B cell (primary cell): Measurements from ENCODE around the gene HOMER2. TPM values are rescaled to one million over a fixed set of nuclear protein-coding genes. Genes with fewer than 3 reads are reported as not detected.

Source experiments
- ATAC-seq: fragments of 200-7000 bp; cut with Tn5 transposase; one replicate; pipeline ENCODE4 v1.10.0; 2021; ENCODE audit warnings: low read depth, mild to moderate bottlenecking, moderate number of reproducible peaks, moderate library complexity
- CTCF ChIA-PET: fragments of 350-600 bp; sonication (Branson Sonifier 250); formaldehyde crosslinking; loops from one replicate; lab custom pipeline; 2021; ENCODE audit warnings: antibody characterized with exemption, inconsistent platforms; lab: Charles Lee
- POLR2A ChIA-PET: fragments of 350-600 bp; sonication (Branson Sonifier 250); formaldehyde crosslinking; loops from one replicate; lab custom pipeline; 2021; ENCODE audit warnings: antibody characterized with exemption; lab: Charles Lee
- DNase-seq: peaks from one replicate; pipeline ENCODE4 v3.0.0; 2013
- H2AFZ ChIP-seq: 2 replicates; pipeline ENCODE4 v1.6.1; 2012; ENCODE audit warnings: mild to moderate bottlenecking, low read depth, low read length; ENCODE audit not compliant: insufficient read depth, poor library complexity, severe bottlenecking
- H3K27ac ChIP-seq, 2 donors: 1 replicate in 1 of 2; 2 replicates in 1 of 2; pipeline ENCODE4 v1.5.1; 2012 to 2013; ENCODE audit warnings: low read length in 2 of 2, mild to moderate bottlenecking in 2 of 2, moderate library complexity in 1 of 2
- H3K27me3 ChIP-seq, 4 experiments: fragments of 200-600 bp in 1 of 4; sonication (generic) in 1 of 4; replicated peaks in 1 of 4; 1 replicate in 2 of 4; 2 replicates in 2 of 4; pipeline versions ENCODE4 v1.6.1 to v1.7.0; 2013 to 2016; ENCODE audit warnings: low read length in 3 of 4, mild to moderate bottlenecking in 2 of 4, mixed read lengths in 1 of 4, moderate library complexity in 1 of 4; ENCODE audit not compliant: insufficient read depth in 4 of 4, control insufficient read depth in 3 of 4; ENCODE audit errors: control extremely low read depth in 1 of 4
- H3K36me3 ChIP-seq, 2 experiments: replicated peaks in 1 of 2; 1 replicate in 1 of 2; 2 replicates in 1 of 2; pipeline versions ENCODE4 v1.6.1 to v1.7.1; 2013; ENCODE audit warnings: low read length in 1 of 2; ENCODE audit not compliant: insufficient read depth in 2 of 2, control insufficient read depth in 1 of 2; ENCODE audit errors: control extremely low read depth in 1 of 2, extremely low read depth in 1 of 2
- H3K4me1 ChIP-seq, 2 donors: fragments of 200-600 bp in 1 of 2; sonication (generic) in 1 of 2; 1 replicate in 1 of 2; 2 replicates in 1 of 2; pipeline versions ENCODE4 v1.5.1 to v1.6.1; 2013 to 2017; ENCODE audit warnings: low read length in 2 of 2; ENCODE audit not compliant: control insufficient read depth in 2 of 2, insufficient read depth in 2 of 2
- H3K4me2 ChIP-seq: replicated peaks from 2 replicates; pipeline ENCODE3; 2012; ENCODE audit warnings: mild to moderate bottlenecking, low read depth, low read length; ENCODE audit not compliant: poor library complexity, severe bottlenecking
- H3K4me3 ChIP-seq, 5 experiments: fragments of 200-600 bp in 1 of 5; sonication (generic) in 1 of 5; 1 replicate in 3 of 5; 2 replicates in 2 of 5; pipeline versions ENCODE4 v1.5.1 to v1.7.0; 2011 to 2016; ENCODE audit warnings: low read length in 4 of 5, mild to moderate bottlenecking in 4 of 5, low read depth in 2 of 5, control low read depth in 1 of 5, moderate library complexity in 1 of 5; ENCODE audit not compliant: insufficient read depth in 1 of 5; ENCODE audit errors: control extremely low read depth in 1 of 5, extremely low read depth in 1 of 5
- H3K79me2 ChIP-seq: fragments of 200-600 bp; sonication (generic); one replicate; pipeline ENCODE4 v1.6.0; 2016; ENCODE audit warnings: low read length; ENCODE audit not compliant: control insufficient read depth, insufficient read depth
- H3K9ac ChIP-seq: fragments of 200-600 bp; sonication (generic); 2 replicates; pipeline ENCODE4 v1.6.1; 2017; ENCODE audit warnings: mild to moderate bottlenecking, low read length, moderate library complexity
- H3K9me3 ChIP-seq, 3 donors: one replicate each; pipeline versions ENCODE4 v1.6.1 to v1.7.1; 2013; ENCODE audit warnings: low read length in 2 of 3; ENCODE audit not compliant: control insufficient read depth in 2 of 3, insufficient read depth in 1 of 3; ENCODE audit errors: control extremely low read depth in 1 of 3
- H4K20me1 ChIP-seq: 2 replicates; pipeline ENCODE4 v1.6.0; 2012; ENCODE audit warnings: mild to moderate bottlenecking, low read length; ENCODE audit not compliant: insufficient read depth, control insufficient read depth, poor library complexity, severe bottlenecking
- H3K27ac Mint-ChIP-seq: one replicate; pipeline ENCODE4 v1.8.0; 2021; ENCODE audit warnings: mixed read lengths
- H3K27me3 Mint-ChIP-seq: one replicate; pipeline ENCODE4 v1.8.0; 2021; ENCODE audit warnings: mixed read lengths
- H3K4me1 Mint-ChIP-seq: one replicate; pipeline ENCODE4 v1.8.0; 2021; ENCODE audit warnings: mixed read lengths
- H3K4me3 Mint-ChIP-seq: one replicate; pipeline ENCODE4 v1.8.0; 2021; ENCODE audit warnings: mixed read lengths
- H3K9me3 Mint-ChIP-seq: one replicate; pipeline ENCODE4 v1.8.0; 2022; ENCODE audit warnings: mixed read lengths; ENCODE audit not compliant: insufficient read depth
- CTCF ChIP-seq: fragments of 200-600 bp; IDR thresholded peaks from one replicate; pipeline ENCODE4 v1.8.0; 2022; ENCODE audit warnings: antibody characterized with exemption, mild to moderate bottlenecking
- EZH2 ChIP-seq: IDR thresholded peaks from 2 replicates; pipeline ENCODE4 v1.6.1; 2012; ENCODE audit warnings: borderline replicate concordance, low read depth, mild to moderate bottlenecking, moderate library complexity, low read length; ENCODE audit not compliant: insufficient read depth, poor library complexity, severe bottlenecking
- WGBS: methylation state at CpG from one replicate; pipeline ENCODE4 v1.1.5; 2013; ENCODE audit warnings: missing lambda C conversion rate; ENCODE audit not compliant: insufficient coverage; 5-methylcytosine and 5-hydroxymethylcytosine counted together
- intact Hi-C: fragments of 100-400 bp; cut with micrococcal nuclease; formaldehyde crosslinking; loops from one replicate; pipeline ENCODE4 v1.10.0; 2022
- polyA plus RNA-seq: library from polyadenylated mRNA; depleted of rRNA; stranded (reverse); fragments of >200 nt; gene quantifications from 2 replicates; pipeline ENCODE4 v1.2.3, GENCODE V29; 2012
- total RNA-seq, 2 donors: library from RNA; stranded (reverse); fragments of 120-200 nt in 1 of 2; gene quantifications; 1 replicate in 1 of 2; 2 replicates in 1 of 2; pipeline versions ENCODE4 v1.2.3 to v1.2.4, GENCODE V29; 2013 to 2022

HOMER2 gene
- total and polyA plus RNA-seq, 2 donors (not counting 1 experiment from before 2014, with no cell fraction given) = 5.7 to 19.5 TPM

DNA sequence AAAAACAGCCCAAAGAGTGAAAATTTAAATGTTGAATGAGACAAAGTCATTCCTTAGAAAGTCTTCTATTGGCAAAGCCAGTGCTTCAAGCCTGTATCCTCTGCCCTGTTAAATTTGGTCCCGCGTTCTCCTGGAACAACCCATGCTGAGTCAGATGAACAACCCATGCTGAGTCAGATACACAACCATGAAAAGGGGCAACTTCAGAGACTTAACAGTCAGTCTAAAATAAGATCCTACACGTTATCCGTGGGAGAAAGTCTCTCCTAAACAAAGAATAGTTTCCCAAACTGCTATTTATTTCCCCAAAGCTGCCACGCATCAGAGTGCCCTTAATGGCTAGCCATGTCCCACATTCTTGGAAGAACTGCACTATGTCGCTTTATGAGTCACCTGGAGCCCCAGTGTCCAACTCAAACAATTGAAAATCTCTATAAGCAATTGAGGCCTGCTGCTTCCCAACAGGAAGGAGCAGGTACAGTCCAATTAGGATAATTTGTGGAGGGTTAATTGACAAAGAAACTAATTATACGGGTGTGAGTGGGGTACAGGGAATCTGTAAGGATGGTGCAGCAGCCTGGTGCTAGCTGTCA lies 77.0 kb downstream of the HOMER2 start:
- H3K4me3 ChIP-seq = no peak overlapping the region
- Mint-ChIP-seq H3K27ac (no peak overlapping the region), H3K4me1 (peaks cover 19% of the 10 kb centered on the region), H3K4me3 (no peak overlapping the region), H3K9me3 (no peaks in the 10 kb centered on the region), H3K27me3 (no peaks in the 10 kb centered on the region)
- intact Hi-C loops = no loop called here
- peaks cover 15 to 16% of the 10 kb centered on the region in 2 donors for H3K4me1 ChIP-seq
- no peaks in the 10 kb centered on the region for H3K27me3 ChIP-seq
- TF ChIP-seq CTCF = no peak
- no peak for TF ChIP-seq EZH2
- H3K36me3 ChIP-seq = no peaks in the 10 kb centered on the region
- no peak for DNase-seq
- H4K20me1 ChIP-seq = no peaks in the 10 kb centered on the region
- ChIA-PET POLR2A (no interaction called here), CTCF (no interaction called here)
- no peaks in the 10 kb centered on the region for H3K9me3 ChIP-seq
- H3K4me2 ChIP-seq = no peak overlapping the region
- ATAC-seq = no peak
- no peak overlapping the region for H3K9ac ChIP-seq
- no peaks in the 10 kb centered on the region for H3K79me2 ChIP-seq
- H2AFZ ChIP-seq = no peak overlapping the region
- no peak overlapping the region for H3K27ac ChIP-seq
- WGBS = 97% methylated on average over 7 of the region's 7 CpGs

- no peaks in the 10 kb centered on the region for H4K20me1 ChIP-seq
- POLR2A ChIA-PET = no interaction called here
- H3K9me3 ChIP-seq = no peaks in the 10 kb centered on the region
- CTCF ChIA-PET = no interaction called here
- no peaks in the 10 kb centered on the region for H3K27me3 ChIP-seq
- H3K36me3 ChIP-seq = no peaks in the 10 kb centered on the region
- H3K4me2 ChIP-seq = no peak overlapping the region
- Mint-ChIP-seq H3K4me3 (no peak overlapping the region), H3K27me3 (no peaks in the 10 kb centered on the region), H3K9me3 (no peaks in the 10 kb centered on the region), H3K27ac (no peak overlapping the region), H3K4me1 (peaks cover 20% of the 10 kb centered on the region)
- DNase-seq = no peak
- no peak overlapping the region for H3K9ac ChIP-seq
- H3K4me1 ChIP-seq = peaks cover 15 to 18% of the 10 kb centered on the region in 2 donors
- H3K27ac ChIP-seq = no peak overlapping the region
- H3K4me3 ChIP-seq = no peak overlapping the region
- intact Hi-C loops = no loop called here
- ATAC-seq = no peak
- no peak overlapping the region for H2AFZ ChIP-seq
- 78% methylated on average over 7 of the region's 10 CpGs for WGBS
- TF ChIP-seq CTCF (no peak), EZH2 (no peak)
- no peaks in the 10 kb centered on the region for H3K79me2 ChIP-seq
Measured at GRCh38 chr15:82874961-82875360, 77.6 kb downstream of the HOMER2 start.
